Measurements from ENCODE around the gene TCF15.

TCF15 gene

GRCh38 chr20:631101-631500, 21.0 kb upstream of the TCF15 start:
- no peak for TF ChIP-seq CTCF (IDR thresholded peaks at IDR 0.05; ENCODE audit: insufficient read depth, missing control alignments)
- FAIRE-seq (no peak), DNase-seq (ENCODE audit: insufficient read length, low spot score) (no peak)

DNA sequence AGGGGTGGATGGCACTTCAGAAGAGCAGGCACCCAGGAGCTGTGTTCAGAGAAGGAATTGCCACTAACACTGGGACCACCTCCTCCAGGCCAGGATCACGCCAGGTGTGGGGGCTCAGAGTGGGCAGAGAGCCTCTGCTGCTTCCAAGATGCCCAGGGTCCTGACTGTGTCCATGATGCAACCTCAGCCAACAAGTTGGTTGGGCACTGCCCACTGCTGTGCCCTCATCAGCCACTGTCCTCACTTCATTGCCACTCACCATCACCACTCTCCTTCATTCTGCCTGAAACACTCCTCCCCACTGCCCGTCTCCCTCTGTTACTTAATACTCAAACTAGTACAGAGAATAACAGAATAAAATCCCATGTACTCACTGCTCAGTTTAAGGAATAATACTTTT, 16.5 kb upstream of the TCF15 start:
- no peak for FAIRE-seq
- no peak for TF ChIP-seq CTCF (IDR thresholded peaks at IDR 0.05; ENCODE audit: insufficient read depth, missing control alignments)
- no peak for DNase-seq (ENCODE audit: insufficient read length, low spot score)

DNA sequence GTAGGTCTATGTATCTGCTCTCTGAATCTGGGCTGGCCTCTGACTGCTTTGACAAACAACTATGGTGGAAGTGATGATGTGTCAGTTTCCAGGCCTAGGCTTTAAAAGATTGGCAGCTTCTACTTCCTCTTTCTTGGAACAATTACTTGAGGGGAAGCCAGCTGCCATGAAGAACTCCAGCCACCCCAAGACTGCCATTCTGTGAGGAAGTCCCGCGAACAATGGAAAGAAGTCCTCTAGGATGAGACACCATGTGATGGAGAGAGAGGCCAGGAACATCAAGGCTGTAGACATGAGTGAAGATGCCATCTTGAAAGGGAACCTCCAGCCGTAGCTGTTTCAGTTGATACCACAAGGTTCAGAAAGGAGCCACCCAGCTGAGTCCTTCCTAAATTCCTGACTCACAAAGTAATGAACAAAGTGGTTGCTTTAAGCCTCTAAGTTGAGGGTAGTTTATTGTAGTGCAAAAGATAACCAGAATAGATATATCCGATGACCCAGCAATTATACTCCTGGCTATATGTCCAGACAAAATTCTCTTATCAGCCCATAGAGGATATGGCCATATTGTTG, 15.3 kb upstream of the TCF15 start:
- TF ChIP-seq CTCF (IDR thresholded peaks at IDR 0.05; ENCODE audit: insufficient read depth, missing control alignments): no peak
- DNase-seq (ENCODE audit: insufficient read length, low spot score) (no peak), FAIRE-seq (no peak)

GRCh38 chr20:623704-624103, 13.6 kb upstream of the TCF15 start:
- FAIRE-seq (no peak), DNase-seq (ENCODE audit: insufficient read length, low spot score) (no peak)
- TF ChIP-seq CTCF (IDR thresholded peaks at IDR 0.05; ENCODE audit: insufficient read depth, missing control alignments): no peak

- no peak for FAIRE-seq
- TF ChIP-seq CTCF (IDR thresholded peaks at IDR 0.05; ENCODE audit: insufficient read depth, missing control alignments): no peak
Observed at GRCh38 chr20:623021-623420, 12.9 kb upstream of the TCF15 start.

DNA sequence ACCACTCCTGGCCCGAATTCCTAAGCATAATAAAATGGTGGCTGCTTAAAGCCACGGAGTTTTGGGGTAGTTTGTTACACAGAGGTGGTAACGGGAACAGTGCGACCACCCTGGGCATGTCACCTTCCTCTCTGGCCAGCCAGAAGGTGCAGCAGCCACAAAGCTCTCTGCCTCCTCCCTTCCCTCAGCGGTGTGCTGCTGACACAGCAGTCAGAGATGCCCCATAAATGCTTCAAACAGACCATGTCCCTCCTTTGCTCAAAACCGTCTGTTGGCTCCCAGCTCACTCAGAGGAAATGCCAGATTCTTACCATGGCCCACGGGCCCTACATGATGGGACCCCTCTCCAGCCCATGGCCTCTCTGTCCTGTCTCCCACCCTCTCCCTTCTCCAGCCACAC, 12.1 kb upstream of the TCF15 start:
- no peak for DNase-seq (ENCODE audit: insufficient read length, low spot score)
- TF ChIP-seq CTCF (IDR thresholded peaks at IDR 0.05; ENCODE audit: insufficient read depth, missing control alignments): no peak
- FAIRE-seq: no peak

More at GRCh38 chr20:623021-623420, 12.9 kb upstream of the TCF15 start:
- DNase-seq (ENCODE audit: insufficient read length, low spot score): no peak

- TF ChIP-seq CTCF (IDR thresholded peaks at IDR 0.05; ENCODE audit: insufficient read depth, missing control alignments): no peak
- no peak for DNase-seq (ENCODE audit: insufficient read length, low spot score)
- no peak for FAIRE-seq
Observed at GRCh38 chr20:621125-621756, 11.1 kb upstream of the TCF15 start.
